ENCODE results near the gene SLC35F1.

SLC35F1 gene

GRCh38 chr6:118319894-118320649, 413.0 kb downstream of the SLC35F1 start:
- no peak for DNase-seq

GRCh38 chr6:118320652-118321051, 413.6 kb downstream of the SLC35F1 start:
- no peak for DNase-seq

DNA sequence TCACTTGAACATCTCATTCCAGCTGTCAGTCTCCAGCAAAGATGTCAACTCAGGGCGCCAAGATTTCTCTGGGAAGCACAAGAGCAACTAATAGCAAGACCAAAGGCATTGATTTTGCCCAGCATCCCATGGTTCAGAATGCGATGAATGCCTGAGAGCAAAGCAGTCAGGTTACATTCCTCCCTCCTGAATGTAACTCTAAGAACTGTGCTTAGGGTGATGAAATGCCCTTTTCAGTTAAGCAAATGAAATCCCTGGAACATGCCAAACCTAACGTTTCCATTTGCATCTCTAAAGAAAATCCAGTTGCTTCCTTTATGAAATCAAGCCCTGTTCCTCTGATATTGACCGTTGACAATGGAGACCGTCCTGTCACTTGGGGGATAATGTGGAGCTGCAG, 417.1 kb downstream of the SLC35F1 start:
- no peak for DNase-seq

DNA sequence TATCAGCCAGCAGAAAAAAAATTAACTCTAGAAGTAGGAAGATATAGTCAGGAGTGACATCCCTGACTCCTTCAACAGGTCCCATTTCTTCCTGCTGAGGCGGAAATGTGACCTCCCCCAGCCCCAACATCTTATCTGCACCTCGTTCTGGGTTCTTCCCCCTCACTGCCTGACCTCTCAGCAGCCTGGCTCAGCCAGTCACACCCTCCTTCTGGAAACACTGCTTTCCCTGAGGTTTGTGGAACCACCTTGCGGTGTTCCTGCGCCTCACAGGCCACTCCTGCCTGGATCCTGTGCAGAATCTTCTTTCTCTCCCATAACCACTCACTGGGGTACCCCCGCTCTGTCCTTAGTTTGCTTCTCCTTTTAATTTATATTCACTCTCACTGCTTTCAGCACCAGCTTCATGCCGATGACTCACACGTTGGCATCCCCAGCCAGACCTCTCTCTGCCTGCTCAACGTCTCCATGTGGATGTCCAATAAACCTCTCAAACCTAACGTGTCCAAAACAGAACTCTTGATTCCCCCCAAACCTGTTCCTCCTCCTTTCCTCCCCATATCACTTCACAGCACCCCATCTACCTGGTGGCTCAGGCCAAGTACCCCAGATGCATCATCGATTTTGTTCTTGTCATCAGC, 418.3 kb downstream of the SLC35F1 start:
- DNase-seq, result no peak

DNA sequence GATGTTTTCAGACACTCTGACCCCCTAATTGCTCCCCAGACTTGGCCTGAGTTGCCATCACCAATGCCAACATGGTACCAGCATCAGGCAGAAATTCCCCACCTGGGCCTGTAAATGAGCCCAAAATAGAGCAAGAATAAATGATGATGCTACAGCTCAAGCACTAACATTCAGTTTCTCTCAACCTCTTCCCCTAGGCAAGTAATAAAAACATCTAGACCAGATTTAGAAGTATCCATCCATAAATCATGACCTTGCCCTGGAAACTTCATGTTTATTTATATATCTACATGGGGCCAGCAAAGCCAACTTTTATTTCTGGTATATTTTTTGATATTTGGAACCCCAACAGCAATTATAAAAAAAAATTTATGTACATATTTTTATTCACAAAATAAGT, 419.6 kb downstream of the SLC35F1 start:
- no peak for DNase-seq

DNA sequence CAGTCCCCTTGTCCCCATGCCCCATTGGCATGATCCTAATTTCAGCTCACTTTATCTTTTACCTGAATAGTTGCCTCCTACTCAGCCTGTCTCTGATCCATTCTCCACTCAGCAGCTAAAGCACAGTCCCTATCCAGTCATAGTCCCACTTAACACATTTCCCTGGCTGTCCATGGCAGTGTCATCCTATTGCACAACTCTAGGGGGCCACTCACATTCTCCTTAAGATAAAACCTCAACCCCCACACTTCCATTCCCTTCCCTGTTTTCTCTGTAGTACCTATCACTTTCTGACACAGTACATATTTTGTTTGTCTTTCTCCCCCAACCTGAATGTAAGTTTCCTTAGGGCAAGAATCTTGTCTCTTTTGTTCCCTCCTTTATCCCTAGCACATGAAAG, 420.2 kb downstream of the SLC35F1 start:
- no peak for DNase-seq

- DNase-seq, result no peak
Observed at GRCh38 chr6:118333772-118334171, 426.7 kb downstream of the SLC35F1 start.

GRCh38 chr6:118334634-118335033, 427.6 kb downstream of the SLC35F1 start:
- no peak for DNase-seq

- no peak for DNase-seq
Observed at GRCh38 chr6:118335325-118335816, 428.3 kb downstream of the SLC35F1 start.

DNA sequence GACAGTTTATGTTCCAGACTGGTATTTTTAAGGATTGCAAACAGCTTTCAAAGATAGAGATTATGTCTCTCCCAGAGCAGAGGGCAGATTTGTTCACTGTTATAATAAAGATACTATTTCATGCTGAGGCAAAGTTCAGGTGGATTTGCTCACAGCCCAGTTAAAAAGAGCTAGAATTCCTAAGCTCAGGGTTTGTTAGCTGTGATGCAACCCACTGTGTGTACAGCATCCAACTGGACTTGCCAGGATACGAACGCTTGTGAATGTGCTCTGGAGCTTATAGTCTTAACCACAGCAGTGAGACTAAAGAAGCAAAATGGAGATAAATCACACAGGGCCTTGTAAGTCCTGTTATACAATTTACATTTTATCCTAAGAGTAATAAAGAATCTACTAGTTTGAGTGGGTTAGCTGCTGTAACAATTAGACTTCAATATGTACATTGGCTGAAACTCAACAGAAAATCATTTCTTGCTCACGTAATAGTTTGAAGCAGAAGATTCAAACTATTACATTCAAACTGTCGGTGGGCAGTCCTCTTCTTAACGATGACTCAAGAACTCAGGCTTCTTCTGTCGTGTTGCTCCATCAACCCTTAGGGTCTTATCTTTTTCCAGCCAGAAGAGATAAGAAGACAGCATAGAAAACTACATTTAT, 437.1 kb downstream of the SLC35F1 start:
- DNase-seq, result no peak

DNA sequence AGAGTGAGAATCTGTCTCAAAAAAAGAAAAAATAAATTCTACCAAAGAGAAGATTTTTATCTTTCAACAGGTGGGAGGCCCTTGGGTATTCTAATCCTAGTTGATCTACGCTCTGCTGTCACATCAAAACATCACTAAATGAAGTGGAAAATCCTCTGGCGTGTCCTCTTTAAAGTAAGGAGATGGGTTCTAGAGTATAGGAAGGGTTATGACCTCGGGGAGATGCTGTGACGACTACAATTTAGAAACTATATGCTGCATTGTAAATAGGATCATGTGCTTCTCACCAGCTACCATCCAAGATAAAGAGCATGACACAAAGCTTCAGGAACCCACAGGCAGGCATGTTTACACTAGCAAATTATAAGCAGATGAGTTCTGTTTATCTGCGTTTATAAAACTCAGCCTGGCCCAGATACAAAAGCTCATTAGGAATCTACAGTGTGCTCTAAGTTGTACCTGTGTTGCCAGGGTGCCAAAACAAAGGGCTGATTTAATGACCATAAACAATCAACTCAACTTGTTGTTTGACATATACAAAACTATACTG, 443.9 kb downstream of the SLC35F1 start:
- DNase-seq, result no peak

- no peak for DNase-seq
Observed at GRCh38 chr6:118353564-118353963, 446.5 kb downstream of the SLC35F1 start.

GRCh38 chr6:118354641-118355040, 447.6 kb downstream of the SLC35F1 start:
- no peak for DNase-seq

- DNase-seq, result no peak
Observed at GRCh38 chr6:118356054-118356453, 449.0 kb downstream of the SLC35F1 start.

- DNase-seq, result no peak
Observed at GRCh38 chr6:118356686-118357085, 449.6 kb downstream of the SLC35F1 start.
